T1000 (cell line): ENCODE data around the gene GOLGA8S.
"Not testable (repeated sequence)": the region's sequence is repeated elsewhere in the genome, so short reads cannot be mapped to it uniquely, and the experiment has no call there.

ENCODE experiments used
- DNase-seq: peaks from one replicate; lab custom pipeline; 2025; ENCODE audit warnings: mixed read lengths; lab: John Stamatoyannopoulos, UW

The GOLGA8S gene

DNA sequence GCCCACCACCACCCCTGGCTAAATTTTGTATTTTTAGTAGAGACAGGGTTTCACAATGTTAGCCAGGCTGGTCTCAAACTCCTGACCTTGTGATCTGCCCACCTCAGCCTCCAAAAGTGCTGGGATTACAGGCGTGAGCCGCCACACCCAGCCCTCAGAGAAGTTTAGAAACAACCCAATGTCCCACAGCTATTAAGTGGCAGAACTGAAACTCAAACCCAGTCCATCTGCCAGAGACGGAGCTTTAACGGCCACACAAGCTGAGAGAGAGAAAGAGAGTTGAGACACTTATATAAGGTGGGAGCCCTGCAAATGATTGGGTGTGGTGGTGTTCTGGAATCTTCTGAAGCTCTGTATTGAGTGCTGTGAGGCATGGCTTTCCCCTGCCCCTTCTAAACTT is 43.8 kb downstream of the GOLGA8S start:
- not testable (repeated sequence) for DNase-seq

DNA sequence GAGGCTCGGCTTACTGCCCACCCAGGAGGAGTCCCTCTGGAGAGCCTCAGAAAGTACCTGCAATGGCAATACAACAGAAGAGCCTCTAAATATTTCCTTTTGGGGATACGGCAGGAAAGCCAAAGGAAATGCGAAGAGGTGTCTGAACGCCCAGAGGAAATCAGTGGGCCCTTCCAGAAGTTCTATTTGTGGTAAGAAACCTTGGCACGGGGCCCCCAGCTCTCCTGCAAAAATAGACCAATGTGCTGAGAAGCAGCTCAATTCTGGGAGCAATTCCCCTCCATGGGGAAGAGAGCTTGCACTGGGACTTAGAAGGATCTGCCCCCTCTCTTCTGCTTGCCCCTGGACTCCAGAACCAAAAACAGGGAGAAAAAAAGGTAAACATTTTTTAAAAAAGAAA is 44.7 kb downstream of the GOLGA8S start:
- DNase-seq: not testable (repeated sequence)

DNA sequence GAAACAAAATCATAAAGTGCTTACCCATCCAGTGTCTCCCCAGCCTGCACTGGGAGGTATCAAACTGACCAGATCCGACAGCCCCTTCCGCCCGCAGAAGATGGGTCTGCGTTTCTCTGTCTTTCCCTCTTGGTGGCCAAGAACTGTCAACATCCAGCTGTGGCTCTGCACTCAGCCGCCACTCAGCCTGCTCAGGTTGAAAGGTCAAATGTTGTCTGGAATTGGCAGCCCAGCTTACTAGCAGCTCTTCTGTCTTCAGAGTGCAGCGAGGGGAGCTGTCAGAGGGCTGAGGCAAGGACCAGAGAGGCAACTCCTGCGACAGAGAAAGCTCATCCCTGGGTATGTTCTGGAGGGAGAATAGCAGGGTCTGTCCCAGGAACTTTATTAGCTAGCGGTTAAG is 47.1 kb downstream of the GOLGA8S start:
- no peak for DNase-seq

DNA sequence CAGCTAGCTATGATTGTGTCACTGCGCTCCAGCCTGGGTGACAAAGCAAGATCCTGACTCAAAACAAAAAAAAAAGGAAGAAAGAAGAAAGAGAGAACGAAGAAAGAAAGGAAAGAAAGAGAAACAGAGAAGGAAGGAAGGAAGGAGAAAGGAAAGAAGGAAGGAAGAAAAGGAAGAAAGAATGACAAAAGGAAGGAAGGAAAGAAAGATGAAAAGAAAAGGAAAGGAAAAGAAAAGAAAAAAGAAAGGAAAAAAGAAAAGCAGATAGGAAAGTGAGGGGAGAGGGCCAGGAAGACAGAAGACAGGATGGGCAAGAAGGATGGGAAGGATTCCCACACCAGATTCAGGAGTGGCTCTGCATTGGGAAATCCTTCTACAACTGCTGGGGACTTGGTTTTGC is 47.6 kb downstream of the GOLGA8S start:
- no peak for DNase-seq

DNA sequence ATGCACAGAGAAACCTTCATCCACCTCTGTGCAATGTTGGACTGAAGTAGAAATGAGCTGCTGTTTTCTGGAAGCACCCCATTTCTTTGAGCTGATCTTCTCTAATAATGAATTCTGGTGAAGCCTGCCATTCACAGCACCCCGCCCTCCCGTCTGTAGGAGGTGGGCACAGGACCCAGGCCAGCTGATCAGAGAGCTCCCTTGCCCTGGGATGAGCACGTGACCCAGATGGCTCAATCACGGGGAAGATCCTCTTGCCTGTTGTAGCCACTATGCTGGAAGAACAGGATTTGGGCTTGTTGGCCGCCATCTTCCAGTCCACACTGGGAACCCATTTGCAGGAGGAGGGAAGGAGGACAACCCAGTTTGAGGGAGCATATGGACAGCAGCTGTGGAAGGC is 48.0 kb downstream of the GOLGA8S start:
- DNase-seq: no peak

DNA sequence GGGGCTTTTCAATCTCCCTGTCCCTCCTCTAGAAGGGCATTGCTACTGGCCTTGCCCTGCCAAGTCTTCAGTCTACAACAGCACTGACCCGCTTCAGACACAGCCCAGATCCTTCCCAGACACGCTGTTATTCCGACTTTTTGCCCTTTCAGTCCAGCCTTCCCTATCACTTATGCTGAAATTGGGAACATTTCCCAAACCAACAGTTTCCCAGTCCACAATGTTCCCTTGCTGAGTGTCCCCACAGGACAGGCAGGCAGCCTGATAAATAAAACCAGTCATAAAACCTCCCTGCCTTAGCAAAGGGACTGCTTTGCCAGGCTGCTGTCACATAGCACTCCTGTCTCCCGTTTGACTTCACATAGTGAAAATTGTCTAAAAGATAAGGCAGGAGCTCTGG is 49.0 kb downstream of the GOLGA8S start:
- no peak for DNase-seq

DNA sequence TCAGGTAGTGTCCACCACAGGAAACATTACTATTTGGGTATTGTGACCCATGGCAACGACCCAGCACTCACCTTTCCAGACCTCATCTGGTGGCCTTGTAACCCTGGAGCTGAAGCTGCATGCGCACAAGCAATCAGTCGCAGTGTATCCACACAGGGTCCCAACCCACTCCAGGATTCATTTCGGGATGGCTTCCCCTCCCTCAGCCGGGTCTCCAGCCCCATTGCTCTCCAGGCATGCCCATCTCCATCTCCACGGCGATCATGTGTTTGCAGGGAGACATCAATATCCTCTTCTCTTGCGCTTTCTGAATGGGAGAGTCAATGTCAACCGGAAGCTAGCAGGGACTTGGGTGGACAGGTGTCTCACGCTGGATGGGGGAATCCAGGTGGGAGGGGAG is 57.3 kb downstream of the GOLGA8S start:
- DNase-seq: no peak

DNA sequence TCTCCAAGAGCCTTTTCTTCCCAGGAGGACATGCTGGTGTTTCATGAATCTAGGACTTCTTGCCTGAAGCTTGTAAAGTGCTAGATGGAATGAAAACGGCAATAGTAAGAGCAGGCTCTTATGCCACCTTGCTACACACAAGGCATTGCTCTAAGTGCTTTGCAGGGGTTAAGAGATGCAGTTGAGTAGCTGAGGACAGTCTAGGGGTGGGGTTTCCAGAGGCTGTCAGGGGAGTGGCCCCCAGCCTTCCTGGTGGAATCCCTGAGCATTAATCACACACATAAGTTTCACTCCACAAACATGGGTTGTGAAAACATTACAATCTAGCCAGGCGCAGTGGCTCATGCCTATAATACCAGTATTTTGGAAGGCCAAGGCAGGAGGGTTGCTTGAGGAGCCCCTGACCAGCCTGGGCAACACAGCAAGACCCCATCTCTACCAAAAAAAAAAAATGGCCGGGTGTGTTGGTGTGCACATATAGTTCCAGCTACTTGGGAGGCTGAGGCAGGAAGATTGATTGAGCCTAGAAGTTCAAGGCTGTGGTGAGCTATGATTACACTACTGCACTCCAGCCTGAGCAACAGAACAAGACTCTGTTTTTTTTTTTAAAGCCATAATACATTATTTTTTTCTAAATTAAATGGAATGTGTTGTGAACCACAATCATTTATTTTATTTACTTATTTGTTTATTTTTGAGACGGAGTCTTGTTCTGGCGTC is 58.5 kb downstream of the GOLGA8S start:
- not testable (repeated sequence) for DNase-seq
